ENCODE data around the gene TTLL11. TPM values are rescaled to one million over a fixed set of nuclear protein-coding genes. Genes with fewer than 3 reads are reported as not detected.

TTLL11 gene
- total and polyA plus RNA-seq, 2 of the 8 experiments (the other 6 are each of a cell fraction or from before 2014, with no cell fraction given): 0.56 to 0.80 TPM

DNA sequence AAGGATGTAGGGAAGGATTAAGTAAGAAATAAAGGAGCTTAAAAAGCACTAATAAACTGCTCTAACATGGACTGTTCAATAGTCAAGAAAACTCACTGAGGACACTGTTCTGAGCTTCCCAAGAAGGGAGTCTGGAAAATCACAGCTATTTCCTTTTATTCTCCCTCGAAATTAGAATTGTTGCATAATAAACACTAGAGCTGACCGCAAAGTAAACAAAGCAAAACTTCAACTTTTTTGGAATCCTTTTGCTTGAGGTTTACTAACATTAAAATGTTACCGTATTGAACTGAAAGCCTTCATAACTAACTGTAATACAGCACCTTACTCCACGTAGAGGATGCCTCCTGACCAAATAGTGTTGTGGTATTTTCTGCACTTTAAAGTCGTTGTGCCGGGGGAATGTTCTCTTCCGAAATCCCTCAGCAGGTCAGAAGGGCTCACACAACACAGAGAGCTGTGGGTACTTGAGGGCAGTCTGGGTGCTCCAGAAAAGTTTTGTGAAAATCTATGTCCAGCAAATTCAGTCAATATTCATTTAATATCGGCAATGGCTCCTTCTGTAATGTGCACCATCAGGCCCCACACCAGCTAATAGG, 59.2 kb downstream of the TTLL11 start:
- Histone ChIP-seq H4K20me1 (replicated peaks in 1 of 2; ENCODE audit: control insufficient read depth in 1 of 2, insufficient read depth in 2 of 2, low read length in 2 of 2) (no peaks in the 10 kb centered on the region), H3K56ac (replicated peaks; ENCODE audit: insufficient read length, low read depth, low read length) (no peak overlapping the region), H3K4me1 (replicated peaks in 1 of 4; ENCODE audit: control insufficient read depth in 3 of 4, insufficient read depth in 4 of 4, low read length in 3 of 4) (no peaks in the 10 kb centered on the region; a peak in 2 of 7 replicates), H3K4me3 (ENCODE audit: extremely low read depth in 1 of 4, insufficient read depth in 2 of 4, low read depth in 3 of 4, low read length in 4 of 4) (no peak overlapping the region), H2BK20ac (ENCODE audit: low read length) (no peak overlapping the region), H4K8ac (ENCODE audit: extremely low read depth, insufficient read depth, low read length) (no peak overlapping the region), H3K18ac (ENCODE audit: extremely low read depth, low read length) (no peak overlapping the region), H3K9ac (replicated peaks in 1 of 4; ENCODE audit: extremely low read depth in 1 of 4, low read depth in 3 of 4, low read length in 3 of 4) (no peak overlapping the region; a peak in 1 of 7 replicates), H2BK120ac (replicated peaks; ENCODE audit: low read depth, low read length) (no peak overlapping the region), H3K14ac (ENCODE audit: insufficient read length) (no peak overlapping the region), H3K79me2 (ENCODE audit: control insufficient read depth in 1 of 2, insufficient read depth in 2 of 2, low read length in 2 of 2) (no peaks in the 10 kb centered on the region), H2BK12ac (ENCODE audit: low read depth, low read length) (no peak overlapping the region), H2AK5ac (ENCODE audit: low read depth, low read length) (no peak overlapping the region), H3K23me2 (ENCODE audit: low read depth, low read length) (no peaks in the 10 kb centered on the region), H3K79me1 (ENCODE audit: low read depth, low read length) (no peaks in the 10 kb centered on the region), H2BK15ac (ENCODE audit: low read length) (no peak overlapping the region), H3K4ac (replicated peaks; ENCODE audit: insufficient read length, low read depth, low read length) (no peak overlapping the region), H3K27ac (ENCODE audit: low read depth, low read length) (no peak overlapping the region), H3K36me3 (ENCODE audit: control insufficient read depth in 2 of 4, insufficient read depth in 4 of 4, low read length in 3 of 4) (no peaks in the 10 kb centered on the region), H4K5ac (ENCODE audit: insufficient read length, low read depth, low read length) (no peak overlapping the region), H3K9me3 (ENCODE audit: insufficient read depth in 2 of 2, low read depth in 1 of 2, low read length in 1 of 2) (no peaks in the 10 kb centered on the region), H3K23ac (ENCODE audit: insufficient read length) (no peak overlapping the region), H4K91ac (replicated peaks; ENCODE audit: insufficient read length, low read length) (no peak overlapping the region), H3K27me3 (replicated peaks in 1 of 4; ENCODE audit: control insufficient read depth in 3 of 4, extremely low read depth in 1 of 4, insufficient read depth in 3 of 4, low read length in 3 of 4) (no peaks in the 10 kb centered on the region; a peak in 1 of 7 replicates), H2BK5ac (ENCODE audit: low read depth, low read length) (no peak overlapping the region), H3K4me2 (ENCODE audit: insufficient read depth in 1 of 2, low read depth in 2 of 2, low read length in 2 of 2) (no peak overlapping the region), H2AFZ (ENCODE audit: low read length) (no peak overlapping the region)
- 87% methylated on average over 8 of the region's 8 CpGs; no CpG with 5 or more reads in 1 of the 2 experiments for WGBS, 2 experiments (ENCODE audit: extremely low coverage in 1 of 2, insufficient coverage in 1 of 2, insufficient read length in 1 of 2, insufficient replicate concordance in 2 of 2, low coverage in 1 of 2, low lambda C conversion rate in 2 of 2, missing lambda C conversion rate in 1 of 2)
- DNase-seq (ENCODE audit: low read depth in 1 of 2, low spot score in 2 of 2) (no peak), FAIRE-seq (no peak)
- ChIA-PET POLR2A (ENCODE audit: partially characterized antibody) (no interaction called here), CTCF (ENCODE audit: partially characterized antibody) (interaction anchor here (1.0 to 1.7 kb wide), 7 partner anchors 14 to 310 kb away, joined by 3 to 7 read pairs (median 4); no protein-coding TSS in a partner anchor)
- TF ChIP-seq CREB1 (IDR thresholded peaks at IDR 0.05): no peak
- TF ChIP-seq KDM4A (IDR thresholded peaks at IDR 0.05; ENCODE audit: low read depth, low read length, severe bottlenecking): no peak
- TF ChIP-seq TAF7 (optimal IDR thresholded peaks at IDR 0.05; ENCODE audit: borderline replicate concordance, low read depth, low read length): no peak
- TF ChIP-seq SP2 (IDR thresholded peaks at IDR 0.05; ENCODE audit: low read length): no peak
- TF ChIP-seq, protein P1, sequence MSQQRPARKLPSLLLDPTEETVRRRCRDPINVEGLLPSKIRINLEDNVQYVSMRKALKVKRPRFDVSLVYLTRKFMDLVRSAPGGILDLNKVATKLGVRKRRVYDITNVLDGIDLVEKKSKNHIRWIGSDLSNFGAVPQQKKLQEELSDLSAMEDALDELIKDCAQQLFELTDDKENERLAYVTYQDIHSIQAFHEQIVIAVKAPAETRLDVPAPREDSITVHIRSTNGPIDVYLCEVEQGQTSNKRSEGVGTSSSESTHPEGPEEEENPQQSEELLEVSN (IDR thresholded peaks at IDR 0.05): no peak
- TF ChIP-seq KDM5A (IDR thresholded peaks at IDR 0.05; ENCODE audit: low read length): no peak
- no peak for TF ChIP-seq FOSL1 (IDR thresholded peaks at IDR 0.05; ENCODE audit: insufficient read depth, low read depth, low read length)
- no peak for TF ChIP-seq POLR2A (IDR thresholded peaks at IDR 0.05; ENCODE audit: control extremely low read depth in 1 of 2, low read depth in 2 of 2, low read length in 2 of 2)
- TF ChIP-seq TCF12 (IDR thresholded peaks at IDR 0.05; ENCODE audit: low read depth, low read length): no peak
- TF ChIP-seq RFX5 (IDR thresholded peaks at IDR 0.05; ENCODE audit: borderline replicate concordance, low read depth, low read length): no peak
- TF ChIP-seq POLR2AphosphoS5 (IDR thresholded peaks at IDR 0.05; ENCODE audit: low read depth, low read length): no peak
- no peak for TF ChIP-seq PHF8 (conservative IDR thresholded peaks at IDR 0.05; ENCODE audit: low read depth, low read length)
- no peak for TF ChIP-seq EP300 (IDR thresholded peaks at IDR 0.05; ENCODE audit: borderline replicate concordance in 1 of 2, low read depth in 2 of 2, low read length in 2 of 2)
- TF ChIP-seq ASH2L (IDR thresholded peaks at IDR 0.05; ENCODE audit: low read length): no peak

All from H1 (cell line).